Breast epithelium (tissue), 3 donors: Measurements from ENCODE around the gene BAAT.

ENCODE experiments used
- CTCF ChIP-seq, 3 donors: fragments of 450-650 bp; IDR thresholded peaks; one replicate each; pipeline ENCODE4 v1.5.1; 2016 to 2017; ENCODE audit warnings: antibody characterized with exemption in 3 of 3, mild to moderate bottlenecking in 3 of 3, moderate library complexity in 3 of 3
- POLR2A ChIP-seq: fragments of 450-650 bp; IDR thresholded peaks from one replicate; pipeline ENCODE4 v1.6.1; 2016; ENCODE audit warnings: antibody characterized with exemption, mild to moderate bottlenecking, moderate library complexity
- POLR2AphosphoS5 ChIP-seq, 3 donors: sonication (generic); formaldehyde crosslinking; IDR thresholded peaks; one replicate each; pipeline ENCODE4 v1.6.1; 2017; ENCODE audit warnings: antibody characterized with exemption in 3 of 3

GRCh38 chr9:101333490-101333889 lies 51.3 kb downstream of the BAAT start:
- TF ChIP-seq CTCF (IDR thresholded peaks at IDR 0.05) (no peak), POLR2AphosphoS5 (IDR thresholded peaks at IDR 0.05) (no peak), POLR2A (no peak)
